Measurements from ENCODE around the gene CNTN4.
"Not testable (repeated sequence)": the region's sequence is repeated elsewhere in the genome, so short reads cannot be mapped to it uniquely, and the experiment has no call there.

DNA sequence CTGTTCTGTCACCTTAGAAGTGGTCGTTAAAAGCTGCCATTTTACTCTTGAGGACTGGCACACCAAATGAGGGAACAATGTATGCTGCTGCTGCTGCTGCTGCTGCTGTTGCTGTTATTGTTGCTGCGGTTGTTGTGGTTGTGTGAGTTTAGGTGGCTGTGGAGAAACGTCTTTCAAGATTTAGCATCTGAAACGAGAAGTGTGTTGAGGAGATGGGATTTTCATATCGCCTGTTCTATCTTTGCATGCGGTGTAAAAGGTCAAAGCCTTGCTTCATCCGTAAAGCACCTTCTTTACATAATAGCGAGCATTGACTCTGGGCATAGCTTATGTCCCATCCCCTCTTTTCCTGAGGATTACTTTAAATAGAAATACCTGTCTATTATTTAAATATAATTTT lies 428.7 kb downstream of the CNTN4 start:
- TF ChIP-seq, protein P1, sequence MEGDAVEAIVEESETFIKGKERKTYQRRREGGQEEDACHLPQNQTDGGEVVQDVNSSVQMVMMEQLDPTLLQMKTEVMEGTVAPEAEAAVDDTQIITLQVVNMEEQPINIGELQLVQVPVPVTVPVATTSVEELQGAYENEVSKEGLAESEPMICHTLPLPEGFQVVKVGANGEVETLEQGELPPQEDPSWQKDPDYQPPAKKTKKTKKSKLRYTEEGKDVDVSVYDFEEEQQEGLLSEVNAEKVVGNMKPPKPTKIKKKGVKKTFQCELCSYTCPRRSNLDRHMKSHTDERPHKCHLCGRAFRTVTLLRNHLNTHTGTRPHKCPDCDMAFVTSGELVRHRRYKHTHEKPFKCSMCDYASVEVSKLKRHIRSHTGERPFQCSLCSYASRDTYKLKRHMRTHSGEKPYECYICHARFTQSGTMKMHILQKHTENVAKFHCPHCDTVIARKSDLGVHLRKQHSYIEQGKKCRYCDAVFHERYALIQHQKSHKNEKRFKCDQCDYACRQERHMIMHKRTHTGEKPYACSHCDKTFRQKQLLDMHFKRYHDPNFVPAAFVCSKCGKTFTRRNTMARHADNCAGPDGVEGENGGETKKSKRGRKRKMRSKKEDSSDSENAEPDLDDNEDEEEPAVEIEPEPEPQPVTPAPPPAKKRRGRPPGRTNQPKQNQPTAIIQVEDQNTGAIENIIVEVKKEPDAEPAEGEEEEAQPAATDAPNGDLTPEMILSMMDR (IDR thresholded peaks at IDR 0.05): not testable (repeated sequence)
- not testable (repeated sequence) for TF ChIP-seq EZH2 (IDR thresholded peaks at IDR 0.05)
